Dendritic cell treated with granulocyte-macrophage colony-stimulating factor and Interleukin-4, amounts not matched to agents 40 ng/mL and 50 ng/mL, for 4 days (primary cell): ENCODE data around the gene CTNNA3.

Source experiments
- H3K27ac Mint-ChIP-seq: one replicate; pipeline ENCODE4 v1.8.0; 2022; ENCODE audit warnings: mild to moderate bottlenecking, mixed read lengths
- H3K27me3 Mint-ChIP-seq: one replicate; pipeline ENCODE4 v1.8.0; 2022; ENCODE audit warnings: mild to moderate bottlenecking, mixed read lengths
- H3K36me3 Mint-ChIP-seq: one replicate; pipeline ENCODE4 v1.8.0; 2022; ENCODE audit warnings: low read depth, mixed read lengths
- H3K4me1 Mint-ChIP-seq: one replicate; pipeline ENCODE4 v1.8.0; 2022; ENCODE audit warnings: low read depth, mixed read lengths
- H3K4me3 Mint-ChIP-seq: one replicate; pipeline ENCODE4 v1.8.0; 2022; ENCODE audit warnings: mild to moderate bottlenecking, moderate library complexity, mixed read lengths
- H3K9me3 Mint-ChIP-seq: one replicate; pipeline ENCODE4 v1.8.0; 2022; ENCODE audit warnings: mixed read lengths
- intact Hi-C: fragments of 100-400 bp; cut with micrococcal nuclease; formaldehyde crosslinking; loops from one replicate; pipeline ENCODE4 v1.15.0; 2022

Gene CTNNA3

GRCh38 chr10:66772548-66773471 lies 923.2 kb downstream of the CTNNA3 start:
- H3K9me3 Mint-ChIP-seq, result no peaks in the 10 kb centered on the region

GRCh38 chr10:66767707-66768106 lies 928.3 kb downstream of the CTNNA3 start:
- H3K4me3 Mint-ChIP-seq, result no peak overlapping the region
- H3K4me1 Mint-ChIP-seq, result no peaks in the 10 kb centered on the region
- H3K27ac Mint-ChIP-seq, result no peak overlapping the region
- H3K9me3 Mint-ChIP-seq, result no peaks in the 10 kb centered on the region
- no peaks in the 10 kb centered on the region for H3K27me3 Mint-ChIP-seq
- intact Hi-C loops, result no loop called here
- H3K36me3 Mint-ChIP-seq, result no peaks in the 10 kb centered on the region

More at GRCh38 chr10:66772548-66773471, 923.2 kb downstream of the CTNNA3 start:
- H3K36me3 Mint-ChIP-seq, result no peaks in the 10 kb centered on the region
- H3K27me3 Mint-ChIP-seq, result no peaks in the 10 kb centered on the region
- H3K4me3 Mint-ChIP-seq, result no peak overlapping the region
- no peaks in the 10 kb centered on the region for H3K4me1 Mint-ChIP-seq
- H3K27ac Mint-ChIP-seq, result no peak overlapping the region
- intact Hi-C loops, result no loop called here

- H3K27ac Mint-ChIP-seq, result no peak overlapping the region
- no peak overlapping the region for H3K4me3 Mint-ChIP-seq
- H3K9me3 Mint-ChIP-seq, result no peaks in the 10 kb centered on the region
- H3K27me3 Mint-ChIP-seq, result no peaks in the 10 kb centered on the region
- H3K36me3 Mint-ChIP-seq, result no peaks in the 10 kb centered on the region
- intact Hi-C loops, result no loop called here
- no peaks in the 10 kb centered on the region for H3K4me1 Mint-ChIP-seq
Measured at GRCh38 chr10:66762218-66762729, 933.7 kb downstream of the CTNNA3 start.

- no peaks in the 10 kb centered on the region for H3K4me1 Mint-ChIP-seq
- no peaks in the 10 kb centered on the region for H3K9me3 Mint-ChIP-seq
- H3K36me3 Mint-ChIP-seq, result no peaks in the 10 kb centered on the region
- H3K27me3 Mint-ChIP-seq, result no peaks in the 10 kb centered on the region
- intact Hi-C loops, result no loop called here
- no peak overlapping the region for H3K4me3 Mint-ChIP-seq
- H3K27ac Mint-ChIP-seq, result no peak overlapping the region
Measured at GRCh38 chr10:66760941-66761340, 935.1 kb downstream of the CTNNA3 start.

- no peaks in the 10 kb centered on the region for H3K9me3 Mint-ChIP-seq
- no peaks in the 10 kb centered on the region for H3K36me3 Mint-ChIP-seq
- H3K4me3 Mint-ChIP-seq, result no peak overlapping the region
- no peaks in the 10 kb centered on the region for H3K4me1 Mint-ChIP-seq
- no peak overlapping the region for H3K27ac Mint-ChIP-seq
- no peaks in the 10 kb centered on the region for H3K27me3 Mint-ChIP-seq
- intact Hi-C loops, result no loop called here
Measured at GRCh38 chr10:66755474-66755873, 940.5 kb downstream of the CTNNA3 start.

- no peaks in the 10 kb centered on the region for H3K4me1 Mint-ChIP-seq
- no peaks in the 10 kb centered on the region for H3K27me3 Mint-ChIP-seq
- peaks cover 6% of the 10 kb centered on the region for H3K9me3 Mint-ChIP-seq
- H3K36me3 Mint-ChIP-seq, result no peaks in the 10 kb centered on the region
- intact Hi-C loops, result no loop called here
- H3K27ac Mint-ChIP-seq, result no peak overlapping the region
- no peak overlapping the region for H3K4me3 Mint-ChIP-seq
Measured at GRCh38 chr10:66752714-66753113, 943.3 kb downstream of the CTNNA3 start.

- Mint-ChIP-seq H3K9me3 (peaks cover 13% of the 10 kb centered on the region), H3K4me1 (no peaks in the 10 kb centered on the region), H3K36me3 (no peaks in the 10 kb centered on the region), H3K4me3 (no peak overlapping the region), H3K27me3 (no peaks in the 10 kb centered on the region), H3K27ac (no peak overlapping the region)
- intact Hi-C loops, result no loop called here
Measured at GRCh38 chr10:66748217-66748616, 947.8 kb downstream of the CTNNA3 start.

GRCh38 chr10:66747451-66747850 lies 948.5 kb downstream of the CTNNA3 start:
- H3K36me3 Mint-ChIP-seq, result no peaks in the 10 kb centered on the region
- H3K4me1 Mint-ChIP-seq, result no peaks in the 10 kb centered on the region
- H3K9me3 Mint-ChIP-seq, result peaks cover 21% of the 10 kb centered on the region
- H3K27me3 Mint-ChIP-seq, result no peaks in the 10 kb centered on the region
- H3K27ac Mint-ChIP-seq, result no peak overlapping the region
- intact Hi-C loops, result no loop called here
- no peak overlapping the region for H3K4me3 Mint-ChIP-seq

GRCh38 chr10:66746711-66747110 lies 949.3 kb downstream of the CTNNA3 start:
- no peak overlapping the region for H3K4me3 Mint-ChIP-seq
- peaks cover 22% of the 10 kb centered on the region for H3K9me3 Mint-ChIP-seq
- H3K36me3 Mint-ChIP-seq, result no peaks in the 10 kb centered on the region
- no peaks in the 10 kb centered on the region for H3K4me1 Mint-ChIP-seq
- H3K27me3 Mint-ChIP-seq, result no peaks in the 10 kb centered on the region
- no peak overlapping the region for H3K27ac Mint-ChIP-seq
- intact Hi-C loops, result no loop called here

- intact Hi-C loops, result no loop called here
- Mint-ChIP-seq H3K4me3 (no peak overlapping the region), H3K27ac (no peak overlapping the region), H3K27me3 (no peaks in the 10 kb centered on the region), H3K36me3 (no peaks in the 10 kb centered on the region), H3K4me1 (no peaks in the 10 kb centered on the region), H3K9me3 (peaks cover 26% of the 10 kb centered on the region)
Measured at GRCh38 chr10:66746246-66746645, 949.7 kb downstream of the CTNNA3 start.

- intact Hi-C loops, result no loop called here
- Mint-ChIP-seq H3K4me1 (no peaks in the 10 kb centered on the region), H3K27ac (no peak overlapping the region), H3K4me3 (no peak overlapping the region), H3K36me3 (no peaks in the 10 kb centered on the region), H3K9me3 (peaks cover 32% of the 10 kb centered on the region), H3K27me3 (no peaks in the 10 kb centered on the region)
Measured at GRCh38 chr10:66744915-66745314, 951.1 kb downstream of the CTNNA3 start.

- Mint-ChIP-seq H3K4me3 (no peak overlapping the region), H3K9me3 (peaks cover 10% of the 10 kb centered on the region), H3K27ac (no peak overlapping the region), H3K27me3 (no peaks in the 10 kb centered on the region), H3K4me1 (no peaks in the 10 kb centered on the region), H3K36me3 (no peaks in the 10 kb centered on the region)
- intact Hi-C loops, result no loop called here
Measured at GRCh38 chr10:66737241-66737640, 958.8 kb downstream of the CTNNA3 start.

GRCh38 chr10:66723608-66724400 lies 972.2 kb downstream of the CTNNA3 start:
- intact Hi-C loops, result no loop called here
- Mint-ChIP-seq H3K27ac (no peak overlapping the region), H3K9me3 (peaks cover 10% of the 10 kb centered on the region), H3K4me1 (no peaks in the 10 kb centered on the region), H3K27me3 (no peaks in the 10 kb centered on the region), H3K4me3 (no peak overlapping the region), H3K36me3 (no peaks in the 10 kb centered on the region)

GRCh38 chr10:66719483-66719882 lies 976.5 kb downstream of the CTNNA3 start:
- no peaks in the 10 kb centered on the region for H3K4me1 Mint-ChIP-seq
- no peak overlapping the region for H3K4me3 Mint-ChIP-seq
- H3K27ac Mint-ChIP-seq, result no peak overlapping the region
- H3K36me3 Mint-ChIP-seq, result no peaks in the 10 kb centered on the region
- H3K9me3 Mint-ChIP-seq, result peaks cover 11% of the 10 kb centered on the region
- H3K27me3 Mint-ChIP-seq, result no peaks in the 10 kb centered on the region
- intact Hi-C loops, result no loop called here
